ENCODE results near the gene APOBEC3H. TPM values are rescaled to one million over a fixed set of nuclear protein-coding genes. Genes with fewer than 3 reads are reported as not detected.

Gene APOBEC3H
- total RNA-seq, 1 donor from 2014 or later: 0.84 TPM

DNA sequence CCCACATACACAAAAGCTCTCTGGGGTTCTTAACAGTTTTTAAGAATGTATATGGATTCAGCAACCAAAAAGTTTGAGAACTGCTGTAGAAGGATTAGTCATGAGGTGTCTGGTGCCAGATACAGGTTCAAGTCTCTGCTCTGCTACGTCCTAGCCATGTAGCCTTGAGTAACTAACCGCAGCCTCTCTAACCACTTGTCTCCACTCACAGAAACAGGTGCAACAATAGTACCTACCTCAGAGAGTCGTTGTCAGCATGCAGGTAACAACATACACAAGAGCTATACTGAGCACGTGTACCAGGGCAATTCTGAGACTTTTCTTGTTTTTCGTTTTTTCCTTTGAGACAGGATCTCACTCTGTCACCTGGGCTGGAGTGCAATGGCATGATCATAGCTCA lies 28.6 kb downstream of the APOBEC3H start:
- no peak overlapping the region for H3K4me3 ChIP-seq
- DNase-seq: no peak
- H3K4me1 ChIP-seq: no peaks in the 10 kb centered on the region
- TF ChIP-seq, protein P1, sequence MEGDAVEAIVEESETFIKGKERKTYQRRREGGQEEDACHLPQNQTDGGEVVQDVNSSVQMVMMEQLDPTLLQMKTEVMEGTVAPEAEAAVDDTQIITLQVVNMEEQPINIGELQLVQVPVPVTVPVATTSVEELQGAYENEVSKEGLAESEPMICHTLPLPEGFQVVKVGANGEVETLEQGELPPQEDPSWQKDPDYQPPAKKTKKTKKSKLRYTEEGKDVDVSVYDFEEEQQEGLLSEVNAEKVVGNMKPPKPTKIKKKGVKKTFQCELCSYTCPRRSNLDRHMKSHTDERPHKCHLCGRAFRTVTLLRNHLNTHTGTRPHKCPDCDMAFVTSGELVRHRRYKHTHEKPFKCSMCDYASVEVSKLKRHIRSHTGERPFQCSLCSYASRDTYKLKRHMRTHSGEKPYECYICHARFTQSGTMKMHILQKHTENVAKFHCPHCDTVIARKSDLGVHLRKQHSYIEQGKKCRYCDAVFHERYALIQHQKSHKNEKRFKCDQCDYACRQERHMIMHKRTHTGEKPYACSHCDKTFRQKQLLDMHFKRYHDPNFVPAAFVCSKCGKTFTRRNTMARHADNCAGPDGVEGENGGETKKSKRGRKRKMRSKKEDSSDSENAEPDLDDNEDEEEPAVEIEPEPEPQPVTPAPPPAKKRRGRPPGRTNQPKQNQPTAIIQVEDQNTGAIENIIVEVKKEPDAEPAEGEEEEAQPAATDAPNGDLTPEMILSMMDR (IDR thresholded peaks at IDR 0.05): no peak
- ATAC-seq: no peak
- no peaks in the 10 kb centered on the region for H3K9me3 ChIP-seq
- H3K27me3 ChIP-seq: no peaks in the 10 kb centered on the region
- intact Hi-C loops (cut with DNase I): no loop called here
- H3K36me3 ChIP-seq: no peaks in the 10 kb centered on the region
- H3K27ac ChIP-seq: no peak overlapping the region

DNA sequence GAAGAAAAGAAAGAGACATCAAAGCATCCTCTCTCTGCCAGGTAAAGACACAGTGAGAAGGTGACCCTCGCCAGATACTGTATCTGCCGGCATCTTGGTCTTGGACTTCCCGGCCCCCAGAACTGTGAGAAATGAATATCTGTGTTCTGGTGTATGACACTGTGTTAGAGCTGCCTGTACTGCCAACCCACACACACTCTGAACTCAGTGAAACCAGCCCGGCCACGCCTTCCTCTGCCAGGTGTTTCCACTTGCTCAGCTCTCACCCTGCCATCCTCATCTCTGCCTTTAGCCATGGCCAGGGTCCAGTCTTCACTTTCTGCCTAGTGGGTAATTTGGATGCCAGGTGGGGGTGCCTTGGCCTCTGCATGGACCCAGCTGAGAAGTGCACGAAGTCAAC lies 31.5 kb downstream of the APOBEC3H start:
- no peak for ATAC-seq
- no peak for DNase-seq
- peaks cover 10% of the 10 kb centered on the region for H3K4me1 ChIP-seq
- no peaks in the 10 kb centered on the region for H3K27me3 ChIP-seq
- no peak overlapping the region for H3K27ac ChIP-seq
- H3K9me3 ChIP-seq: no peaks in the 10 kb centered on the region
- no peak overlapping the region for H3K4me3 ChIP-seq
- intact Hi-C loops (cut with DNase I): no loop called here
- H3K36me3 ChIP-seq: peaks cover 16% of the 10 kb centered on the region
- TF ChIP-seq, protein P1 (IDR thresholded peaks at IDR 0.05): no peak

GRCh38 chr22:39129081-39129480 lies 32.0 kb downstream of the APOBEC3H start:
- H3K4me3 ChIP-seq: no peak overlapping the region
- intact Hi-C loops (cut with DNase I): no loop called here
- peaks cover 10% of the 10 kb centered on the region for H3K4me1 ChIP-seq
- H3K27me3 ChIP-seq: no peaks in the 10 kb centered on the region
- H3K9me3 ChIP-seq: no peaks in the 10 kb centered on the region
- TF ChIP-seq, protein P1 (IDR thresholded peaks at IDR 0.05): no peak
- H3K27ac ChIP-seq: no peak overlapping the region
- peaks cover 22% of the 10 kb centered on the region for H3K36me3 ChIP-seq
- DNase-seq (no peak), ATAC-seq (no peak)

DNA sequence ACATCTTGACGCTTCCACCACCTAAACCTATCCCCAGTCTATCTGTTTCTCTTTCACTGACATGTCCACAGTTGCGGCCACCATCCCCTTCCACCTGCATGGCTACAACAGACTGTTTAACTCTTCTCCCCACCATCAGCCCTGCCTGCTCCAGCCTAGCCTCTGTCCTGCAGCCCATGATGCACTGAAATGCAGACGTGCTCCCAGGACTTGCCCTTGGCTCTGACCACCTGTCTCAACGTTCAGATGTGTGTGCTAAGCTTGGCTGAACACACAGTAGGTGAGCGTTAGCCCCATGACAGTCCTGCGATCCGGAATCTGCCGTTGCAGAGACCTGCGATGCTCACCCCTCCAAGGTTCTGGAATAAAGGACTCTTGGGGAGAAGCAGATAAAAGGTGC lies 32.7 kb downstream of the APOBEC3H start:
- ATAC-seq: no peak
- Histone ChIP-seq H3K9me3 (no peaks in the 10 kb centered on the region), H3K36me3 (peaks cover 25% of the 10 kb centered on the region), H3K27me3 (no peaks in the 10 kb centered on the region), H3K4me3 (no peak overlapping the region), H3K27ac (no peak overlapping the region), H3K4me1 (peaks cover 10% of the 10 kb centered on the region)
- TF ChIP-seq, protein P1 (IDR thresholded peaks at IDR 0.05): no peak
- DNase-seq: no peak
- intact Hi-C loops (cut with DNase I): no loop called here

- intact Hi-C loops (cut with DNase I): no loop called here
- ATAC-seq (no peak), DNase-seq (no peak)
- Histone ChIP-seq H3K27ac (no peak overlapping the region), H3K4me1 (peaks cover 10% of the 10 kb centered on the region), H3K4me3 (no peak overlapping the region), H3K36me3 (peaks cover 25% of the 10 kb centered on the region), H3K27me3 (no peaks in the 10 kb centered on the region), H3K9me3 (no peaks in the 10 kb centered on the region)
- TF ChIP-seq, protein P1 (IDR thresholded peaks at IDR 0.05): no peak
These were observed 33.2 kb downstream of the APOBEC3H start for GRCh38 chr22:39130152-39130704.
